ENCODE measurements around the gene PPP1R14C. TPM values are rescaled to one million over a fixed set of nuclear protein-coding genes. Genes with fewer than 3 reads are reported as not detected.

PPP1R14C gene
- polyA plus RNA-seq, 1 donor (not counting 4 experiments of a cell fraction or from before 2014, with no cell fraction given): 50.6 TPM

GRCh38 chr6:150199241-150199640 is 56.4 kb downstream of the PPP1R14C start:
- H3K4me2 ChIP-seq (ENCODE audit: control insufficient read depth, extremely low read depth, insufficient read depth, low read depth, low read length): no peak overlapping the region
- no peaks in the 10 kb centered on the region for H3K9me1 ChIP-seq (ENCODE audit: control insufficient read depth, extremely low read depth, insufficient read depth, low read length)
- H4K20me1 ChIP-seq (ENCODE audit: control insufficient read depth, extremely low read depth, insufficient read depth, low read length): no peaks in the 10 kb centered on the region
- H3K36me3 ChIP-seq (ENCODE audit: control insufficient read depth in 2 of 2, extremely low read depth in 1 of 2, insufficient read depth in 2 of 2, low read length in 2 of 2): no peaks in the 10 kb centered on the region
- H3K27me3 ChIP-seq (ENCODE audit: control insufficient read depth, extremely low read depth, insufficient read depth, low read length): no peaks in the 10 kb centered on the region
- no peak overlapping the region for H3K27ac ChIP-seq (ENCODE audit: control insufficient read depth, insufficient read depth, low read length)
- TF ChIP-seq CTCF (optimal IDR thresholded peaks at IDR 0.05 in 1 of 3, IDR thresholded peaks at IDR 0.05 in 1 of 3, conservative IDR thresholded peaks at IDR 0.05 in 1 of 3; ENCODE audit: extremely low read depth in 1 of 3, insufficient read depth in 2 of 3, low read length in 3 of 3): no peak
- no peak for TF ChIP-seq EZH2 (IDR thresholded peaks at IDR 0.05; ENCODE audit: low read length)
- DNase-seq (ENCODE audit: low read depth, low spot score) (no peak), FAIRE-seq (no peak)
- dilution Hi-C loops (cut with MboI; ENCODE audit: extremely low pct_ligation_motif_present, low sequenced_read_pairs): no loop called here
- H3K4me1 ChIP-seq (ENCODE audit: control insufficient read depth, extremely low read depth, insufficient read depth, low read length): peaks cover 46% of the 10 kb centered on the region
- no peak overlapping the region for H3K4me3 ChIP-seq (ENCODE audit: control insufficient read depth in 2 of 3, extremely low read depth in 1 of 3, insufficient read depth in 2 of 3, low read depth in 1 of 3, low read length in 3 of 3)
- H2AFZ ChIP-seq (ENCODE audit: control insufficient read depth, low read length): no peak overlapping the region
- no peaks in the 10 kb centered on the region for H3K9me3 ChIP-seq (ENCODE audit: control insufficient read depth, low read depth, low read length)
- H3K9ac ChIP-seq (ENCODE audit: control insufficient read depth, extremely low read depth, insufficient read depth, low read length): no peak overlapping the region
- H3K79me2 ChIP-seq (ENCODE audit: control insufficient read depth, insufficient read depth, low read length): peaks cover 59% of the 10 kb centered on the region

DNA sequence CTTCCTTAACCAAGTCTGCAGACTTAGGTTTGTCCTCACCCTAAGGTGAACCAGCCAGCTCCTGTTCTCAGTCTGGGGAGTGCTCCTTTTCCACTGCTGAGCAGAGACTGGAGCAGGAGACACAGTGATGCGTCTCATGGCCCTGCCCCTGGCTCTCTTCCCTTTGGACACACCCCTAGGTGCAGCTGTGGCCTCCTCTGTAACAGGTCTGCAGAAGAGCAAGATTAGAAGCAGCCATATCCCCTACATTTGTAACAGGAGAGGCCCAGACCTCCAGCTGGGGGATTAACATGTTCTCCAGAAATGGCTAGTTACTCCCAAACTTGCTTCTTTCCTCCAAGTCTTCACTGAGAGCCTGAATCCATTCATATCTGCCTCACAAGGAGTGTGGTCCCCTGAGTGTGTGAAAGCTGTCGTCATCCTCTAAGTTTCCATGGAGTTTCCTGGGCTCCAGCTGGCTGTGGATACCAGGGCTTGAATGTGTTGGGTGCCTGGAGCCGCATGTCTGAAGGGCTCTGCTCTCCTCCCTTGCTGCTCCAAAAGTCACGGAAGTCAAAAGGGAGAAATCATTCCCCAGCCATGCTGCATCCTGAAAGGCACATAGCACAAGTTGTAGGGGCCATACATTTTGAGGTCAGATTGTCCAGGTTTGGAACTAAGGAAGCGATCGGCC is 57.7 kb downstream of the PPP1R14C start:
- H3K27me3 ChIP-seq (ENCODE audit: control insufficient read depth, extremely low read depth, insufficient read depth, low read length): no peaks in the 10 kb centered on the region
- H4K20me1 ChIP-seq (ENCODE audit: control insufficient read depth, extremely low read depth, insufficient read depth, low read length): no peaks in the 10 kb centered on the region
- peaks cover 46% of the 10 kb centered on the region for H3K4me1 ChIP-seq (ENCODE audit: control insufficient read depth, extremely low read depth, insufficient read depth, low read length)
- H3K9ac ChIP-seq (ENCODE audit: control insufficient read depth, extremely low read depth, insufficient read depth, low read length): no peak overlapping the region
- no peak overlapping the region for H3K27ac ChIP-seq (ENCODE audit: control insufficient read depth, insufficient read depth, low read length)
- H3K9me1 ChIP-seq (ENCODE audit: control insufficient read depth, extremely low read depth, insufficient read depth, low read length): no peaks in the 10 kb centered on the region
- H3K36me3 ChIP-seq (ENCODE audit: control insufficient read depth in 2 of 2, extremely low read depth in 1 of 2, insufficient read depth in 2 of 2, low read length in 2 of 2): no peaks in the 10 kb centered on the region
- no peak for TF ChIP-seq CTCF (optimal IDR thresholded peaks at IDR 0.05 in 1 of 3, IDR thresholded peaks at IDR 0.05 in 1 of 3, conservative IDR thresholded peaks at IDR 0.05 in 1 of 3; ENCODE audit: extremely low read depth in 1 of 3, insufficient read depth in 2 of 3, low read length in 3 of 3)
- TF ChIP-seq EZH2 (IDR thresholded peaks at IDR 0.05; ENCODE audit: low read length): no peak
- FAIRE-seq: no peak
- DNase-seq (ENCODE audit: low read depth, low spot score): no peak
- no peak overlapping the region for H3K4me2 ChIP-seq (ENCODE audit: control insufficient read depth, extremely low read depth, insufficient read depth, low read depth, low read length)
- dilution Hi-C loops (cut with MboI; ENCODE audit: extremely low pct_ligation_motif_present, low sequenced_read_pairs): no loop called here
- peaks cover 67% of the 10 kb centered on the region for H3K79me2 ChIP-seq (ENCODE audit: control insufficient read depth, insufficient read depth, low read length)
- no peaks in the 10 kb centered on the region for H3K9me3 ChIP-seq (ENCODE audit: control insufficient read depth, low read depth, low read length)
- no peak overlapping the region for H3K4me3 ChIP-seq (ENCODE audit: control insufficient read depth in 2 of 3, extremely low read depth in 1 of 3, insufficient read depth in 2 of 3, low read depth in 1 of 3, low read length in 3 of 3)
- H2AFZ ChIP-seq (ENCODE audit: control insufficient read depth, low read length): no peak overlapping the region

Measured in keratinocyte (primary cell).